WI38 (cell line): Measurements from ENCODE around the gene MLH1.
A peak's percentile ranks its signal among the peaks of the same experiment; 100 is the strongest.

Experiments
- H3K4me3 ChIP-seq: 2 replicates; pipeline ENCODE4 v1.5.1; 2011; ENCODE audit warnings: low read depth, mild to moderate bottlenecking, control low read depth, low read length
- TF ChIP-seq, protein P1 (sequence below): IDR thresholded peaks from 2 replicates; pipeline ENCODE4 v1.5.1; 2012; ENCODE audit warnings: low read depth, mild to moderate bottlenecking, control low read depth, low read length

Gene MLH1

DNA sequence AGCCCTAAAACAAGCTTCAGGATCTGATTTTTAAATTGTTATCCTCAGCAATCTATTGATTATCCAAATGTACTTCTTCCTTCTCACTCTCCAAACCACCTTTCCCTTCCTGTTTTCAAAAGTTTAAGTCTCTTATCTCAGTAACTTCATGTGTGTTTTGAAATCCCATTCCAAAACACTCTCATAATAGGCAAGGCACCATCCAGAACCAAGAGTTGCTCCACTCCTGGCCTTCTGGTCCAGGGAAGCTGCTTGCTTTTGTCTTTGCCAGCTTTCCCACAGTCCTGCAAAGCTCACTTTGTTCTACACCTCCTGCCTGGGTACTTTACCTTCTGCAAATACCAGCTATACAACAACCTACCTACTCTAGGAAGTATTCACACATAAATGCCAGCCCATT, 63.5 kb downstream of the MLH1 start:
- no peak overlapping the region for H3K4me3 ChIP-seq
- TF ChIP-seq, protein P1, sequence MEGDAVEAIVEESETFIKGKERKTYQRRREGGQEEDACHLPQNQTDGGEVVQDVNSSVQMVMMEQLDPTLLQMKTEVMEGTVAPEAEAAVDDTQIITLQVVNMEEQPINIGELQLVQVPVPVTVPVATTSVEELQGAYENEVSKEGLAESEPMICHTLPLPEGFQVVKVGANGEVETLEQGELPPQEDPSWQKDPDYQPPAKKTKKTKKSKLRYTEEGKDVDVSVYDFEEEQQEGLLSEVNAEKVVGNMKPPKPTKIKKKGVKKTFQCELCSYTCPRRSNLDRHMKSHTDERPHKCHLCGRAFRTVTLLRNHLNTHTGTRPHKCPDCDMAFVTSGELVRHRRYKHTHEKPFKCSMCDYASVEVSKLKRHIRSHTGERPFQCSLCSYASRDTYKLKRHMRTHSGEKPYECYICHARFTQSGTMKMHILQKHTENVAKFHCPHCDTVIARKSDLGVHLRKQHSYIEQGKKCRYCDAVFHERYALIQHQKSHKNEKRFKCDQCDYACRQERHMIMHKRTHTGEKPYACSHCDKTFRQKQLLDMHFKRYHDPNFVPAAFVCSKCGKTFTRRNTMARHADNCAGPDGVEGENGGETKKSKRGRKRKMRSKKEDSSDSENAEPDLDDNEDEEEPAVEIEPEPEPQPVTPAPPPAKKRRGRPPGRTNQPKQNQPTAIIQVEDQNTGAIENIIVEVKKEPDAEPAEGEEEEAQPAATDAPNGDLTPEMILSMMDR = no peak

DNA sequence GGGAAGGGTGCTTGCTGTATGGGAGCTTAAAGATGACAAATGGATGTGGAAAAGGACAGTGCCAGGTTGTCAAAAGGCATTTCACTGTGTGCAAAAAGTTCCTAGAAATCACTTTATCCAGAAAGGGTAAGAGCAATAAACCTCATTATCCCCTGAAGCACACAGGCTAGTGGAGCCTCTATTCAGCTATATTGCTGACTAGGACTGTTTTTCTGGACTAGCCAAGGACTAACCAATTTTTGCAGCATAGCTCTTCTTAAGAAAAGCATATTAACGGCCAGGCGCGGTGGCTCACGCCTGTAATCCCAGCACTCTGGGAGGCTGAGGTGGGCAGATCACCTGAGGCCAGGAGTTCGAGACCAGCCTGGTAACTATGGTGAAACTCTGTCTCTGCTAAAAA, 64.8 kb downstream of the MLH1 start:
- TF ChIP-seq, protein P1 = no peak
- H3K4me3 ChIP-seq = no peak overlapping the region

DNA sequence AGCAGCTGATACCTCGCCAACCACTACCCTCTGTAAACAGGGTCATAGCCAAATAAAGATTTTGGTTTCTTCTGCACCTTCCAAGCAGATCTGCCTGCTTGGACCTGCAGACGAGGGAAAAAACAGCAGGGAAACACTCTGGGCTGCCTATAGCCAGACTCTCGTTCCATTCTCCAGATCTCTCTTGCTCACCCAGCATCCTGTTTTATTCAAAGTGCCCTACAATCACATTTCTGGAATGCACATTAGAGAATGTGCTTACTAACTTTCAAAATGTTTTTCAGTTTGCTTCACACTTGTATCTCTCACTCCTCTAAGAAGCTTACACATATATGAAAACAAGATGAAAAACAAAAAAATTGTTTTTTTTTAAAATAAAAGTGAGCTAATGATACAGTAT, 71.4 kb downstream of the MLH1 start:
- TF ChIP-seq, protein P1 = no peak
- no peak overlapping the region for H3K4me3 ChIP-seq

DNA sequence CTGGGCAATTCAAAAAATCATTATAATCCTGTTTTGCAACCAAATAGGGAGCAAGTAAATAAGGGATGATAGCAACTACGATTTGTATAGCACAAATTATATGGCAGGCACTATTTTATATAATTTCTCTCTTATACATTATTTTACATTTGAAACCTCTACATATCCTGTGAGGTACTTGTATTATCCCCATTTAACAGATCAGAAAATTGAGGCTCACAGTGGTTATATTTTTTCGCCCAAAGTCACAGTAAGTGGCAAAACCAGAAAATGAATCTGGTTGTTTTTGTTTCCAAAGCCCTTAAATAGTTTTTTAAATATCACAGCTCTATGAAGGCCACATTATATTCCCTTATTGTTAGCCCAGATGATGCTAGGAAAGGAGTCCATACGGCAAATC, 74.3 kb downstream of the MLH1 start:
- TF ChIP-seq, protein P1 = no peak

DNA sequence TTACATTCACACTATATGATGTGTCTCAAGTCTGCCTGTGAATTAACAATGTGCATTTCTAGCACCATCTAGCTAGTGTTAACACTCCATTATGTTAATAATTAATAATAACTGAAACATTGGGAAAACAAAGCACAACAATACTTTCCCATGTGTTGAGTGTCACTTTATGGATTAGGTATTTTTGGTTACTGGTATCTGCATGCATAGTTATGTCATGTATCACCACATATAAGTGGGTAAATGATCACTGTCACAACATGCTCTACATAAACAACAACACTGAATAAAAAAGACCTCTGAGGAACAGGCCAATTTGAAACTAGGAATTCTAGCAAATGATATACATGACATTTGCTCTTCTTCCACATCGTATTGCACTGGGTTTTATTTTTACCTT, 74.7 kb downstream of the MLH1 start:
- no peak overlapping the region for H3K4me3 ChIP-seq
- TF ChIP-seq, protein P1 = no peak

More for the DNA sequence above, 74.3 kb downstream of the MLH1 start:
- H3K4me3 ChIP-seq = no peak overlapping the region

DNA sequence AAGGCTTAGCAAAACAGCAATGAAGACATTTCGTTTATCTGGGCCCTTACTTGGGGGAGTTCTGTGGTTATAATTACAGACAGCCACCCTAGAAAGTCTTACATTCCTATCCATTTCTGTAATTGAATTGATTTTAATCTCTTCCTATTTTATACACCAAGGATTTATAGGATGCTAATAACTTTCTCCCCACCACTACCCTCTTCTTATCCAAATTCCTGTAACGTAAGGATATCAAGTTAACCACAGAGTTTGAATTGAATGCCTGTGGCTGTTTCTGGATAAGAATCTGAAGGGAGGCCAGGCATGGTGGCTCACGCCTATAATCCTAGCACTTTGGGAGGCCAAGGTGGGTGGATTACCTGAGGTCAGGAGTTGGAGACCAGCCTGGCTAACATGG, 78.6 kb downstream of the MLH1 start:
- TF ChIP-seq, protein P1 = no peak
- H3K4me3 ChIP-seq = no peak overlapping the region

DNA sequence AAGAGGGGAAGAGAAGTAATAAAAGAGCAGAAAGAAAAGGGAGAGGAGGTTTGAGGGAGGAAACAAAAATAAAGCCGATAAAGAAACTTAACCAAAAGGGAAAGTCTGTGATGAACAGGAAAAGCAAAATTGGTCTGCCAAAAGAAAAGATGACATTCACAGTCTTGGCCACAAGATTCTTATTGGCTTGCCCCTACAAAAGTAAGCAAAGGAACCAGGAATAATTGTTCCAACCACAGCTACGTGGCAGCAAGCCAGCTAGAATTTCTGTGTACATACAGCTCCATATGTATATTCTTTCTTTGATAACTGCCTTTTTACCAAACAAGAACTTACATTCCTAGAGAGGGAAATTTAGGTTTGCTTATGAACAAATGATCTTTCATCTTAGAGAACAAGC, 79.6 kb downstream of the MLH1 start:
- H3K4me3 ChIP-seq = peak overlapping the region; percentile 36; the same call in 1 of the 2 replicates
- TF ChIP-seq, protein P1 = no peak
